Measurements from ENCODE around the gene MDGA2.
"Not testable (repeated sequence)": the region's sequence is repeated elsewhere in the genome, so short reads cannot be mapped to it uniquely, and the experiment has no call there.

The MDGA2 gene

GRCh38 chr14:47624126-47624525 lies 51.3 kb downstream of the MDGA2 start:
- not testable (repeated sequence) for DNase-seq (ENCODE audit: low read depth in 2 of 2, low spot score in 1 of 2)

- no peak for DNase-seq (ENCODE audit: low read depth in 2 of 2, low spot score in 1 of 2)
Observed at GRCh38 chr14:47619392-47619791, 56.0 kb downstream of the MDGA2 start.

GRCh38 chr14:47606566-47606965 lies 68.8 kb downstream of the MDGA2 start:
- DNase-seq (ENCODE audit: low read depth in 2 of 2, low spot score in 1 of 2), result no peak

- DNase-seq (ENCODE audit: low read depth in 2 of 2, low spot score in 1 of 2), result no peak
Observed at GRCh38 chr14:47596860-47597259, 78.5 kb downstream of the MDGA2 start.

- DNase-seq (ENCODE audit: low read depth in 2 of 2, low spot score in 1 of 2), result no peak
Observed at GRCh38 chr14:47596232-47596631, 79.2 kb downstream of the MDGA2 start.

- DNase-seq (ENCODE audit: low read depth in 2 of 2, low spot score in 1 of 2), result no peak
Observed at GRCh38 chr14:47595552-47595951, 79.9 kb downstream of the MDGA2 start.

- no peak for DNase-seq (ENCODE audit: low read depth in 2 of 2, low spot score in 1 of 2)
Observed at GRCh38 chr14:47590767-47591495, 84.5 kb downstream of the MDGA2 start.

GRCh38 chr14:47585447-47585846 lies 90.0 kb downstream of the MDGA2 start:
- DNase-seq (ENCODE audit: low read depth in 2 of 2, low spot score in 1 of 2), result no peak

- no peak for DNase-seq (ENCODE audit: low read depth in 2 of 2, low spot score in 1 of 2)
Observed at GRCh38 chr14:47567273-47567672, 108.1 kb downstream of the MDGA2 start.

GRCh38 chr14:47557894-47558293 lies 117.5 kb downstream of the MDGA2 start:
- no peak for DNase-seq (ENCODE audit: low read depth in 2 of 2, low spot score in 1 of 2)

- no peak for DNase-seq (ENCODE audit: low read depth in 2 of 2, low spot score in 1 of 2)
Observed at GRCh38 chr14:47555333-47555732, 120.1 kb downstream of the MDGA2 start.

- no peak for DNase-seq (ENCODE audit: low read depth in 2 of 2, low spot score in 1 of 2)
Observed at GRCh38 chr14:47549886-47550285, 125.5 kb downstream of the MDGA2 start.

GRCh38 chr14:47543459-47543858 lies 131.9 kb downstream of the MDGA2 start:
- DNase-seq (ENCODE audit: low read depth in 2 of 2, low spot score in 1 of 2), result no peak

GRCh38 chr14:47541662-47542061 lies 133.7 kb downstream of the MDGA2 start:
- DNase-seq (ENCODE audit: low read depth in 2 of 2, low spot score in 1 of 2), result no peak

- no peak for DNase-seq (ENCODE audit: low read depth in 2 of 2, low spot score in 1 of 2)
Observed at GRCh38 chr14:47539031-47539461, 136.4 kb downstream of the MDGA2 start.

- DNase-seq (ENCODE audit: low read depth in 2 of 2, low spot score in 1 of 2), result no peak
Observed at GRCh38 chr14:47536341-47536740, 139.1 kb downstream of the MDGA2 start.

- DNase-seq (ENCODE audit: low read depth in 2 of 2, low spot score in 1 of 2), result no peak
Observed at GRCh38 chr14:47526591-47527244, 148.7 kb downstream of the MDGA2 start.

- no peak for DNase-seq (ENCODE audit: low read depth in 2 of 2, low spot score in 1 of 2)
Observed at GRCh38 chr14:47524524-47524923, 150.9 kb downstream of the MDGA2 start.

- DNase-seq (ENCODE audit: low read depth in 2 of 2, low spot score in 1 of 2), result no peak
Observed at GRCh38 chr14:47520382-47520781, 155.0 kb downstream of the MDGA2 start.

GRCh38 chr14:47511829-47512228 lies 163.6 kb downstream of the MDGA2 start:
- DNase-seq (ENCODE audit: low read depth in 2 of 2, low spot score in 1 of 2), result no peak

- DNase-seq (ENCODE audit: low read depth in 2 of 2, low spot score in 1 of 2), result no peak
Observed at GRCh38 chr14:47509957-47510356, 165.4 kb downstream of the MDGA2 start.

- DNase-seq (ENCODE audit: low read depth in 2 of 2, low spot score in 1 of 2), result no peak
Observed at GRCh38 chr14:47507861-47508260, 167.5 kb downstream of the MDGA2 start.

GRCh38 chr14:47500369-47500768 lies 175.0 kb downstream of the MDGA2 start:
- DNase-seq (ENCODE audit: low read depth in 2 of 2, low spot score in 1 of 2), result no peak

Data from stimulated activated CD8-positive, alpha-beta memory T cell treated with anti-CD3 and anti-CD28 coated beads, Interleukin-4, amount 100 ng/mL, for 1 hour (primary cell).